SU-DHL-6 (cell line): ENCODE results near the gene EFNA1.

Experiments used
- H2AFZ ChIP-seq: fragments of 200-600 bp; sonication (generic); 2 replicates; pipeline ENCODE4 v1.6.1; 2014; ENCODE audit warnings: low read depth, mild to moderate bottlenecking, moderate library complexity, mixed read lengths, antibody characterized with exemption, low read length; ENCODE audit not compliant: severe bottlenecking
- H3F3A ChIP-seq: fragments of 200-600 bp; shearing (Covaris generic); 2 replicates; pipeline ENCODE4 v1.6.0; 2016; ENCODE audit warnings: antibody characterized with exemption, mild to moderate bottlenecking; ENCODE audit not compliant: insufficient read depth
- H3K27ac ChIP-seq: fragments of 200-600 bp; sonication (generic); 2 replicates; pipeline ENCODE4 v1.5.1; 2016; ENCODE audit warnings: low read depth, mild to moderate bottlenecking, low read length, moderate library complexity, mixed read lengths
- H3K27me3 ChIP-seq: fragments of 200-600 bp; sonication (generic), shearing (Covaris generic); 2 replicates; pipeline ENCODE4 v1.6.0; 2014; ENCODE audit warnings: mild to moderate bottlenecking, low read length
- H3K36me3 ChIP-seq: fragments of 200-600 bp; sonication (generic); 2 replicates; pipeline ENCODE4 v1.6.1; 2014; ENCODE audit warnings: mild to moderate bottlenecking, low read length, mixed read lengths
- H3K4me2 ChIP-seq: fragments of 300-600, 200-600 bp; shearing (Covaris generic), sonication (generic); 2 replicates; pipeline ENCODE4 v1.6.0; 2014; ENCODE audit warnings: low read length, low read depth, mild to moderate bottlenecking; ENCODE audit not compliant: poor library complexity, severe bottlenecking
- H3K4me3 ChIP-seq: fragments of 200-600 bp; sonication (generic); 2 replicates; pipeline ENCODE4 v1.5.1; 2014; ENCODE audit warnings: antibody characterized with exemption, low read length, mild to moderate bottlenecking, mixed read lengths; ENCODE audit not compliant: insufficient read depth, poor library complexity, severe bottlenecking
- H3K79me2 ChIP-seq: fragments of 200-600 bp; sonication (generic); 2 replicates; pipeline ENCODE4 v1.6.1; 2014; ENCODE audit warnings: mild to moderate bottlenecking, low read length, moderate library complexity; ENCODE audit not compliant: insufficient read depth
- H3K9ac ChIP-seq: fragments of 200-600 bp; sonication (generic); 2 replicates; pipeline ENCODE4 v1.7.0; 2014; ENCODE audit warnings: mild to moderate bottlenecking, low read length
- H3K9me2 ChIP-seq: fragments of 200-600 bp; sonication (generic); replicated peaks from 2 replicates; pipeline ENCODE4 v1.6.1; 2014; ENCODE audit warnings: low read length; ENCODE audit not compliant: insufficient read depth
- H3K9me3 ChIP-seq: fragments of 200-600 bp; sonication (generic); 2 replicates; pipeline ENCODE4 v1.6.1; 2014; ENCODE audit warnings: low read length, mixed read lengths; ENCODE audit not compliant: insufficient read depth
- H4K20me1 ChIP-seq: fragments of 200-600 bp; sonication (generic); 2 replicates; pipeline ENCODE4 v1.6.1; 2014; ENCODE audit warnings: low read depth, mild to moderate bottlenecking, antibody characterized with exemption, low read length, moderate library complexity, mixed read lengths
- CTCF ChIP-seq: fragments of 200-600 bp; sonication (generic); IDR thresholded peaks from one replicate; pipeline ENCODE4 v1.5.1; 2017; ENCODE audit warnings: antibody characterized with exemption, mild to moderate bottlenecking, low read length, moderate library complexity; ENCODE audit not compliant: insufficient read depth, poor library complexity, severe bottlenecking
- EZH2phosphoT487 ChIP-seq: fragments of 200-600 bp; sonication (generic), shearing (Covaris generic); conservative IDR thresholded peaks from 2 replicates; pipeline ENCODE4 v1.6.1; 2018; ENCODE audit warnings: mild to moderate bottlenecking, antibody characterized with exemption, low read length, moderate library complexity, mixed read lengths

The EFNA1 gene

GRCh38 chr1:155121249-155121648 is 6.4 kb upstream of the EFNA1 start:
- TF ChIP-seq EZH2phosphoT487 (no peak), CTCF (no peak)
- no peak overlapping the region for H3K4me3 ChIP-seq
- H3K9me2 ChIP-seq, result no peaks in the 10 kb centered on the region
- no peaks in the 10 kb centered on the region for H4K20me1 ChIP-seq
- no peaks in the 10 kb centered on the region for H3K36me3 ChIP-seq
- H3F3A ChIP-seq, result no peaks in the 10 kb centered on the region
- no peak overlapping the region for H2AFZ ChIP-seq
- no peaks in the 10 kb centered on the region for H3K9me3 ChIP-seq
- no peak overlapping the region for H3K4me2 ChIP-seq
- no peaks in the 10 kb centered on the region for H3K79me2 ChIP-seq
- no peak overlapping the region for H3K27ac ChIP-seq
- H3K9ac ChIP-seq, result no peak overlapping the region
- H3K27me3 ChIP-seq, result no peaks in the 10 kb centered on the region

GRCh38 chr1:155122308-155122707 is 5.4 kb upstream of the EFNA1 start:
- Histone ChIP-seq H3K27me3 (no peaks in the 10 kb centered on the region), H3K9me2 (no peaks in the 10 kb centered on the region), H3K79me2 (no peaks in the 10 kb centered on the region), H3K4me3 (no peak overlapping the region), H2AFZ (no peak overlapping the region), H3K4me2 (no peak overlapping the region), H4K20me1 (no peaks in the 10 kb centered on the region), H3F3A (no peaks in the 10 kb centered on the region), H3K9me3 (no peaks in the 10 kb centered on the region), H3K36me3 (no peaks in the 10 kb centered on the region), H3K9ac (no peak overlapping the region), H3K27ac (no peak overlapping the region)
- TF ChIP-seq CTCF (no peak), EZH2phosphoT487 (no peak)

- H3K9ac ChIP-seq, result no peak overlapping the region
- no peaks in the 10 kb centered on the region for H3K79me2 ChIP-seq
- no peak overlapping the region for H3K27ac ChIP-seq
- no peaks in the 10 kb centered on the region for H3K36me3 ChIP-seq
- H3K4me2 ChIP-seq, result no peak overlapping the region
- H2AFZ ChIP-seq, result no peak overlapping the region
- H3F3A ChIP-seq, result no peaks in the 10 kb centered on the region
- no peaks in the 10 kb centered on the region for H4K20me1 ChIP-seq
- no peaks in the 10 kb centered on the region for H3K27me3 ChIP-seq
- no peaks in the 10 kb centered on the region for H3K9me2 ChIP-seq
- no peak for TF ChIP-seq CTCF
- no peak for TF ChIP-seq EZH2phosphoT487
- no peaks in the 10 kb centered on the region for H3K9me3 ChIP-seq
- no peak overlapping the region for H3K4me3 ChIP-seq
Measured at GRCh38 chr1:155123801-155124200, 3.9 kb upstream of the EFNA1 start.
